Kasumi-1 (cell line): ENCODE results near the gene ACTBL2.
"Not testable (repeated sequence)": the region's sequence is repeated elsewhere in the genome, so short reads cannot be mapped to it uniquely, and the experiment has no call there.

Experiments
- DNase-seq, 2 experiments: peaks; one replicate each; lab custom pipeline; 2025; lab: John Stamatoyannopoulos, UW

Gene ACTBL2

GRCh38 chr5:57482671-57483106 is at the start of gene ACTBL2:
Gene ACTBL2, minus strand, starts transcription at chr5:57482811. Its CDS starts 104 bp downstream, at chr5:57482707.
- DNase-seq = no peak

DNA sequence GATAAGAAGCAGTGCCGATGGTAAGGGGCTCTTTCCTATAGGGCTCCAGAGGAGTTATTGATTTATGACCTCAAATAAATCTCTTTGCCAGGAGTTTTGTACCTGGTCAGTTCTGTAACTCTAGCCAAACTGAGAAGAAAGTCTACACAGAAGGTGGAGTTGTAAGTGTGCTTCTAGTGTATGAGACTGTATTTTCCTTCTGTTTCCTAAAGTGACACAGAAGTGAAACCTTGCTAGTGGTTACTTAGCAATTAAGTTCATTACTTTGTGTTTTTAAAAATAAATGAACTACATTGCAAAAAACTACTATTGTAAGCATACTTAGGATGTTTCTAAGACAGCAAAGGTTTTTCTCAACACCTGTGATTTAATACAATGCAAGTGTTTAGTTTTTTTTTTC is 48.7 kb upstream of the ACTBL2 start:
- no peak for DNase-seq

- no peak for DNase-seq
Measured at GRCh38 chr5:57529864-57530263, 47.3 kb upstream of the ACTBL2 start.

GRCh38 chr5:57527870-57528269 is 45.3 kb upstream of the ACTBL2 start:
- no peak for DNase-seq

GRCh38 chr5:57524348-57525060 is 41.9 kb upstream of the ACTBL2 start:
- DNase-seq = no peak

DNA sequence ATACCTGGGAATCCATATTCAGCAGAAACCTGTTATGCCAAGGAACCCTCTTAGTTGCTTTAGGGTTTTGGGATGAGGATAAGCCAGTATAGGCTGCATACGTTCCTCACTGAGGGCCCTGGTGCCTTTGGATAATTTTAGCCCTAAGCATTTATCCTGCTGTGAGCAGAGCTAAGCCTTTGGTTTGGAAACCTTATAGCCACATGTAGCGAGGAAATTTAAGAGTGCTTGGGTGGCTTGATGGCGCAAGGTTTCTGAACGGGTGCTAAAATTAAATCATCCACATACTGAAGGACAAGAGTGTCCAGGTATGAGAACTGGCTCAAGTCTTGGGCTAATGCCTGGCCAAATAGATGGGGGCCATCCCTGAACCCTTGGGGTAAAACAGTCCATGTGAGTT is 39.9 kb upstream of the ACTBL2 start:
- not testable (repeated sequence) for DNase-seq

- DNase-seq = not testable (repeated sequence)
Measured at GRCh38 chr5:57518415-57518814, 35.8 kb upstream of the ACTBL2 start.

- DNase-seq = no peak
Measured at GRCh38 chr5:57517250-57517649, 34.6 kb upstream of the ACTBL2 start.

DNA sequence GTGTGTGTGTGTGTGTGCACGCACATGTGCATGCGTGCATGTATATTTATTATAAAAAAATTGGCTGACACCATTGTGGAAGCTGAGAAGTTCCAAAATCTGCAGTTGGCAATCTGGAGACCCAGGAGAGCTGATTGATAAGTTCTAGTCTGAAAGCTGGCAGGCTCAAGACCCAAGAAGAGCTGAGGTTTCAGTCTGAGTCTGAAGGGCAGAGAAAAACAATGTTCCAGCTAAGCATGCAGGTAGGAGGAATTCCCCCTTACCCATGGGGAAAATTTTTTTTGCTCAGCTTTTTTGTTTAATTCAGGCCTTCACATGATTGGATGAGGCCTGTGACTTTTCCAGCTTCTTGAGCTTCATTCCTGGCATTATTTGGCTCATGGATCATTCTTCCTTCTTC is 31.2 kb upstream of the ACTBL2 start:
- DNase-seq = no peak

- DNase-seq = no peak
Measured at GRCh38 chr5:57511321-57511720, 28.7 kb upstream of the ACTBL2 start.

DNA sequence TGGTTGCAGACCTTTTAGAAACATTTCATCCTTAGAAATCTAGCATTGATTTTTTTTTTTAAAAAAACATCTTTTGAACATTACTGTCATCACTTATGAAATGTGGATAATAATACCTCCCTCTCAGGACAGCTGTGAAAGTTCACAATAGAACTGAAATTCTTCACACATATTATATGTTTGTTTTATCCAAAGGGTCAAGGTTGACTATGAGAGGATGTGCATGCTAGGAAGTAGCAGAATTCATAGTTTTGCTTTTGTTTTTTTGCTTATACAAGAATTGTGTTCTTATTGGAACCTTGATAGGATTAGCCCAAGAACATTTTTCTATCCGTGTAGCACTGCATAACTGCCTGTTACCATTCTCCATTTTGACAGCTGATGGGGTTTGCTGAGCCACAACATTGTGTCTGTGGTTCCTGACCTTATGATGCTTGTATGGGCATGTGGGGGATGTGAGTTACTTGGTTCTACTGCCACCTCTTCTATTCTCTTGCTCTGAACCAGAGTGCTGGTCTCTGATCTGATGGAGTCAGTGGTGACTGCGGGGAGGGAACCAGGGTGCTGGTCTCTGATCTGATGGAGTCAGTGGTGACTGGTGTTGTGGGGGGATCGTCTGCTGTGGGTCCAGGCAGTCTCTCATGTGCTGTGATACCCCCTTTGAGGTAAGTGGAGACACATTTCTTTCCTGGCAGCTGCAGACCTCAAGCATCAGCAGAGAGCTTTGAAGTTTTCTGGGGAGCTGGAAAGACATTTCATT is 27.1 kb upstream of the ACTBL2 start:
- no peak for DNase-seq

DNA sequence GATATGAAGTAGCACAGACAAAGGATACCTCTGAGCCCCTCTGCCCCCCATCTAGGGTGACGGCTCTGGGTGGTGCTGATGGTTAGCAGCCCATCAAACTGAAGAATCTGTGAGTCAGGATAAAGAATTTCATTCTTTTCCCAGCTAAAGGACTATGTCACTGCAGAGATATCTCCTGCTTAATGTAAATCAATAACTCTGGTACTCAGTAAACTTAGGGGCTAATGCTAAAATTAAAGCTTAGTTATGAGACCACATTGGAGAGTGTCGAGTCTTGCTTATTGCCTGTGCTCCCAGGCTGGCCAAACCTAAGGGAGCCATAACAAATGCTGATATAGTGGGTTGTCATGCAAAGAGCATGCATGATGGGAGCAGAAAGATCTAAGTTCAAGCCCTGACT is 25.6 kb upstream of the ACTBL2 start:
- no peak for DNase-seq

DNA sequence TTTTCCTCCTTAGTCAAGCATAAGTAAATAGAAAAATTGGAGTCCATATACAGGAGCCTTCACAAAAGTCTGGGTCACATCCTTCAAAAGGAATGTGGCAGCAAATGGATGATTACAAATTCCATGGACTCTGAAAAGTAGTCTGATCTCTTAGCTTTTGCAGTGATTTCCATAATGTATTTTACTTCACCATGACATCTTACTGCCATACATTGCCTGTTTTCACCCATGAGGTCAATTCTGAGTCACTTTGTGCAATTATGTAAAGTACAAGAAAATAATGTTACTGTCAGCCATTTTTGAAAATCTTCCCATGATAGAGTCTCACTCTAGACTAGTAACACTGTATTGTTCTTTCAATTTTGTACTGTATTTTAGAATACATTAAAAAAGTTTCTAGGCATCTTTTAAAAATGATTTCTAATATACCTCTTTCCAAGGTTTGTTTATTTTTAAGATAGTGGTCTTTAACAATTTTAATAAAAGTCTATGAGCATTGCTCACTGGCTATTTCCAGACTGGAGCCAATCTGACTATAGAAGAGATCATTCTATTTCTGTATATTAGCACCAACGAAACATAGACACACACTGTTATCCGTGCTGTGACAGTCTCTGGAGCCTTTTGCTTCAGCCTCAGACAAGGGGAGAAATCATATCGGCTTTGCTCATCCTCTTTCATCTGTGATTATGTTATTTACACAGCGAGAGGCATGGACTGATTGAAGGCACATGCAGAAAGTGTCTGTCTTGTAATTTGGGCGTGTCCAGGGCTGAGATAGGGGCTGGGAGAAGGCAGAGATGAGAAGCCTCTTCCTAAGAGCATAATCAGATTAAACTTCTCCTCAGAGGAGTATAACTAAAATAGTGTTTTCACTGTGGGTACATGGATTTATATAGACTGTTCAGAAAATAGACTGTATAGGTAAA is 22.9 kb upstream of the ACTBL2 start:
- DNase-seq = no peak

DNA sequence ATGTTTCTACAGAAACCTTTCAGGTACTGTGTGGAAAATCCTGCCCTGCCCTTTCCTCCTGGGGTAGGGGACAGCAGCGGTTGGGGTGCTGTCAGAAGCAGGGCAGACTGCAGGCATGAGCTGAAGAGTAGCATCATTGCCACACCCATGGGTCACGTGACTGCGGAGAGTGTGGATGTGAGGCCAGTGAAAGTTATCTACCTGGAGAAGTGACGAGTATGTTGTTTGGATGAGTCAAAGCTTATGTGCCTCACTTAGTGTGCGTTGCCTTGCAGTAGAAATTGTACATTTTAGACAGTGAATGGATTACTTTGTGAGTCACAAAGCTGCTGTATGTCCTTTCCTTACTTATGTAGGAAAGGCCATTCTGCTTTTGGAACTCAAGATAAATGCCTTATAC is 21.7 kb upstream of the ACTBL2 start:
- DNase-seq = no peak

- no peak for DNase-seq
Measured at GRCh38 chr5:57503433-57503832, 20.8 kb upstream of the ACTBL2 start.

GRCh38 chr5:57501414-57502201 is 19.0 kb upstream of the ACTBL2 start:
- DNase-seq = no peak

GRCh38 chr5:57499262-57500050 is 16.8 kb upstream of the ACTBL2 start:
- peak; percentile 68 for DNase-seq

DNA sequence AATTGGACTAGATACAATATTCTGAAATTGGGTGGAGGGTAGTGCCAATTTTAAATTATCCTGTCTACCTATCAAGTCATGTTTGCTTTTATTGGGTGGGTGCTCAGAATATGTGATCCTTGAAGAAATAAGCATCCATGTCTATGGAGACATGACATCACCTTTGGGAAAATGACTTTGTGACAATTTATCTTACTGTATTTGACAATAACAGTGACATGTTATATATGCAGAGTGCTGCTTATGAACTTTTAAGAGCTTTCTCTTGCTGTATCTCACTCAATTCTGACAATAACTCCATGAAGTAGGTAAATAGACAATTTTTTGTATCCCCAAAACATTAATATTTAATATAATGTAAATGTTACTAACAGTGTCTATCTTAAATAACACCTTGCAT is 15.1 kb upstream of the ACTBL2 start:
- no peak for DNase-seq

DNA sequence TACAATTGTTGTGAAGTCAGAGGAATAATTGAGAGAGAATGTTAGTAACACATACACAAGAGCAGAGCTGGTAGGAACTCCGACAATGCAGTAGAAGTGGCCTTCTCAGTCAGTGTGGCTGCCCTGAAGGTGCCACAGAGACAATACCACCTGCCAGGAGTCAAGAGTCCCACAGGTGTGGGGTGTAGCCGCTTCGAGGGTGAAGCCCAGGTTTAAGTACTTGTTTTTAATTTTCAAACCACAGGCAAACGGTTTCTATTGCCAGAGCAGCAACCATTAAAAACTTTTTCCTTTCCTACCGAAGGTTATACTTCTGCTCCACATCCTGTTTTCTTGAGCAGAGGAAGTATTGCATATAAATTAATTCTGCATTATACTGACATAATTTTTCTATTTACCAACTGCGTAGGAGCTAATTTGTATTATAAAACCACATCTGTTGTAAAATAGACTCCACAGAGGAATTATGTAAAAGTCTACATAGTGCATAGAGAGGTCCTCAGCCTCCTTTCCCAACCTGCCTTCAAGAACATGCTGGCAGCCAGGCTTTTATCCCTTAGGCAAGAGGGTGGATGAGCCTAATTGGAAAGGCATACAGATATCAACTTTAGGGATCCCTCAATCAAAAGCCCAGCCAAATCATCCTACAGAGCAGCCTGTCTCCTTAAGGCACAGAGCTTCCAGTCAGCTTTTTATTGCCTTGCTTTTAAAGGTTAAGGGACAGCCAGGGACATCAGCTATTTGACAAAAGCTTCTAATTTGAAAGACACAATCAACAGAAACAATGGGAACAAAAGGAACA is 12.9 kb upstream of the ACTBL2 start:
- DNase-seq = peak; percentile 6 to 25
